DMS153 treated with DMSO at 0.1 percent for 48 hours (cell line): ENCODE results near the gene CCDC39.
A peak's percentile ranks its signal among the peaks of the same experiment; 100 is the strongest.
"Not testable (repeated sequence)": the region's sequence is repeated elsewhere in the genome, so short reads cannot be mapped to it uniquely, and the experiment has no call there.

ENCODE experiments used
- DNase-seq: peaks from one replicate; lab custom pipeline; 2025; ENCODE audit not compliant: unreplicated experiment; lab: John Stamatoyannopoulos, UW

The CCDC39 gene

GRCh38 chr3:180626844-180627243 is 52.4 kb downstream of the CCDC39 start:
- no peak for DNase-seq

GRCh38 chr3:180624714-180625113 is 54.6 kb downstream of the CCDC39 start:
- DNase-seq: no peak

- no peak for DNase-seq
These were observed 59.6 kb downstream of the CCDC39 start for GRCh38 chr3:180619723-180620122.

- not testable (repeated sequence) for DNase-seq
These were observed 60.7 kb downstream of the CCDC39 start for GRCh38 chr3:180618563-180618962.

GRCh38 chr3:180617049-180617448 is 62.2 kb downstream of the CCDC39 start:
- DNase-seq: no peak

- no peak for DNase-seq
These were observed 63.3 kb downstream of the CCDC39 start for GRCh38 chr3:180615954-180616353.

GRCh38 chr3:180612364-180612763 is 66.9 kb downstream of the CCDC39 start:
- DNase-seq: no peak

- DNase-seq: no peak
These were observed 68.3 kb downstream of the CCDC39 start for GRCh38 chr3:180611006-180611405.

- DNase-seq: peak; percentile 88
These were observed 77.3 kb downstream of the CCDC39 start, which contains the start of gene TTC14 for GRCh38 chr3:180601688-180602666. TTC14 (plus strand) TSS chr3:180602163; CDS start chr3:180602262, 99 bp downstream.

- no peak for DNase-seq
These were observed 78.8 kb downstream of the CCDC39 start for GRCh38 chr3:180600473-180600872.

- no peak for DNase-seq
These were observed 83.7 kb downstream of the CCDC39 start for GRCh38 chr3:180595559-180595935.

GRCh38 chr3:180594631-180595558 is 84.4 kb downstream of the CCDC39 start:
- peak; percentile 33 for DNase-seq

- not testable (repeated sequence) for DNase-seq
These were observed 85.7 kb downstream of the CCDC39 start for GRCh38 chr3:180593631-180594030.

- DNase-seq: no peak
These were observed 88.9 kb downstream of the CCDC39 start for GRCh38 chr3:180590396-180590795.

GRCh38 chr3:180580934-180581333 is 98.4 kb downstream of the CCDC39 start:
- no peak for DNase-seq

- no peak for DNase-seq
These were observed 103.7 kb downstream of the CCDC39 start for GRCh38 chr3:180575571-180575970.

GRCh38 chr3:180571831-180572598 is 107.3 kb downstream of the CCDC39 start:
- no peak for DNase-seq

GRCh38 chr3:180570238-180570637 is 109.1 kb downstream of the CCDC39 start:
- no peak for DNase-seq

- DNase-seq: no peak
These were observed 114.6 kb downstream of the CCDC39 start for GRCh38 chr3:180564676-180565075.
